A673 (cell line): Measurements from ENCODE around the gene PPP1R12C.

Source experiments
- EZH2 ChIP-seq: fragments of 200-600 bp; sonication (generic); IDR thresholded peaks from 2 replicates; pipeline ENCODE4 v1.6.1; 2017; ENCODE audit warnings: borderline replicate concordance, low read depth, mild to moderate bottlenecking, mixed read lengths, antibody characterized with exemption, low read length; ENCODE audit not compliant: poor library complexity, severe bottlenecking
- TF ChIP-seq, protein P1 (sequence below): fragments of 300-800, 200-600 bp; sonication (generic); conservative IDR thresholded peaks from 2 replicates; pipeline ENCODE4 v1.5.1; 2017; ENCODE audit warnings: low read depth, mild to moderate bottlenecking, antibody characterized with exemption, low read length, moderate library complexity, mixed read lengths

DNA sequence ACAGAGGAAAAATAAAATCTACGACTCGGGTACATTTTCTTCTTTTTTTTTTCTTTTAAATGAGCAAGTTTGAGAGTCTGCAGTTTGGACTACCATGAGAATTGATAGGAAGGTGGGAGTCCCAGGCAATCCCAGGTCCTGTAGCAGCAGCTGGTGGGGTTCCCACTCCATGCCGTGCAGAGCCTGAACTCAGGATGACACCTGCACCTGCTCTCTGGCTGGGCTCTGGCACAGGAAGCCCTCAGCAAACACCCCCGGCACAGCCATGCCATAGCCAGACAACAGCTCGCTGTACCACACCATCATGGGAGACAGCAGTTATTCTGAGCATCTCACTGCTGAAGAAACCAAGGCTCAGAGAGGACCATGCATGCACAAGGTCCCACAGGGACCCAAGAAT is 73.2 kb downstream of the PPP1R12C start:
- TF ChIP-seq, protein P1, sequence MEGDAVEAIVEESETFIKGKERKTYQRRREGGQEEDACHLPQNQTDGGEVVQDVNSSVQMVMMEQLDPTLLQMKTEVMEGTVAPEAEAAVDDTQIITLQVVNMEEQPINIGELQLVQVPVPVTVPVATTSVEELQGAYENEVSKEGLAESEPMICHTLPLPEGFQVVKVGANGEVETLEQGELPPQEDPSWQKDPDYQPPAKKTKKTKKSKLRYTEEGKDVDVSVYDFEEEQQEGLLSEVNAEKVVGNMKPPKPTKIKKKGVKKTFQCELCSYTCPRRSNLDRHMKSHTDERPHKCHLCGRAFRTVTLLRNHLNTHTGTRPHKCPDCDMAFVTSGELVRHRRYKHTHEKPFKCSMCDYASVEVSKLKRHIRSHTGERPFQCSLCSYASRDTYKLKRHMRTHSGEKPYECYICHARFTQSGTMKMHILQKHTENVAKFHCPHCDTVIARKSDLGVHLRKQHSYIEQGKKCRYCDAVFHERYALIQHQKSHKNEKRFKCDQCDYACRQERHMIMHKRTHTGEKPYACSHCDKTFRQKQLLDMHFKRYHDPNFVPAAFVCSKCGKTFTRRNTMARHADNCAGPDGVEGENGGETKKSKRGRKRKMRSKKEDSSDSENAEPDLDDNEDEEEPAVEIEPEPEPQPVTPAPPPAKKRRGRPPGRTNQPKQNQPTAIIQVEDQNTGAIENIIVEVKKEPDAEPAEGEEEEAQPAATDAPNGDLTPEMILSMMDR = no peak
- TF ChIP-seq EZH2 = no peak
